ENCODE measurements around the gene VRK1. TPM values are rescaled to one million over a fixed set of nuclear protein-coding genes. Genes with fewer than 3 reads are reported as not detected.

Gene VRK1
- polyA plus RNA-seq, 1 of the 3 experiments (the other 2 are of a cell fraction), result 9.1 TPM

DNA sequence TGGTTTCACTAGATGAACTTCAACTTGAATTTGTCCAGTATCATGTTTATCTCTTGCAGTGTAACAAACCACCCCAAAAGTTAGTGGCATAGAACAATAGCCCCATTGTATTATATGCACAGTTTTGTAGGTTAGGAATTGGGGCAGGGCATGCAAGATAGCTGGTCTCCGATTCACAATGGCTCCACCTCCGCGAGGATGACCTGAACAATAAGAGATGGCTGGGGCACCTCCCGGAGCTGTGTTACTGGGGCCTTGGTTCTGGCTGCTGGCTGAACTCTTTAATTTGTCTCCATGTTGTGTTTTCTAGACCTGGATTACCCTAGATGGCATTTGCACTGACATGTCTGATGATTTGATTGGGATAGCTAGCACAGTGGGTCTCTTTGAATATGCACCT lies 20.4 kb upstream of the VRK1 start:
- Histone ChIP-seq H3K4me2 (no peak overlapping the region), H4K20me1 (ENCODE audit: insufficient read depth) (no peaks in the 10 kb centered on the region), H3K36me3 (replicated peaks in 1 of 2; ENCODE audit: control insufficient read depth in 1 of 2, insufficient read depth in 2 of 2, low read length in 1 of 2) (no peaks in the 10 kb centered on the region), H3K79me2 (ENCODE audit: insufficient read depth) (no peaks in the 10 kb centered on the region), H3K9me3 (no peaks in the 10 kb centered on the region), H3F3A (replicated peaks; ENCODE audit: insufficient read depth) (no peaks in the 10 kb centered on the region), H3K27me3 (ENCODE audit: insufficient read depth) (no peaks in the 10 kb centered on the region; the same call in 1 of the 2 replicates), H3K4me1 (ENCODE audit: control insufficient read depth in 1 of 2, insufficient read depth in 2 of 2, low read depth in 1 of 2, low read length in 1 of 2) (no peaks in the 10 kb centered on the region), H3K27ac (ENCODE audit: low read depth in 2 of 2, low read length in 1 of 2) (no peak overlapping the region), H3K4me3 (ENCODE audit: low read depth in 2 of 2, low read length in 1 of 2) (no peak overlapping the region), H2AFZ (ENCODE audit: low read depth) (no peak overlapping the region), H3K9ac (no peak overlapping the region), H3K9me2 (no peaks in the 10 kb centered on the region)
- no peak for DNase-seq
- ChIA-PET POLR2A (no interaction called here), CTCF (no interaction called here)
- no peak for TF ChIP-seq YY1 (IDR thresholded peaks at IDR 0.05; ENCODE audit: low read depth)
- TF ChIP-seq GATA2 (CRISPR knock-in tag; IDR thresholded peaks at IDR 0.05), result no peak
- TF ChIP-seq RAD21 (IDR thresholded peaks at IDR 0.05; ENCODE audit: low read length), result no peak
- no peak for TF ChIP-seq NRF1 (IDR thresholded peaks at IDR 0.05; ENCODE audit: low read depth, low read length)
- no peak for TF ChIP-seq FOXJ3 (CRISPR knock-in tag; IDR thresholded peaks at IDR 0.05)
- no peak for TF ChIP-seq SIN3A (IDR thresholded peaks at IDR 0.05; ENCODE audit: borderline replicate concordance, low read depth, low read length)
- TF ChIP-seq RXRA (IDR thresholded peaks at IDR 0.05; ENCODE audit: borderline replicate concordance, low read depth), result no peak
- TF ChIP-seq, protein P1, sequence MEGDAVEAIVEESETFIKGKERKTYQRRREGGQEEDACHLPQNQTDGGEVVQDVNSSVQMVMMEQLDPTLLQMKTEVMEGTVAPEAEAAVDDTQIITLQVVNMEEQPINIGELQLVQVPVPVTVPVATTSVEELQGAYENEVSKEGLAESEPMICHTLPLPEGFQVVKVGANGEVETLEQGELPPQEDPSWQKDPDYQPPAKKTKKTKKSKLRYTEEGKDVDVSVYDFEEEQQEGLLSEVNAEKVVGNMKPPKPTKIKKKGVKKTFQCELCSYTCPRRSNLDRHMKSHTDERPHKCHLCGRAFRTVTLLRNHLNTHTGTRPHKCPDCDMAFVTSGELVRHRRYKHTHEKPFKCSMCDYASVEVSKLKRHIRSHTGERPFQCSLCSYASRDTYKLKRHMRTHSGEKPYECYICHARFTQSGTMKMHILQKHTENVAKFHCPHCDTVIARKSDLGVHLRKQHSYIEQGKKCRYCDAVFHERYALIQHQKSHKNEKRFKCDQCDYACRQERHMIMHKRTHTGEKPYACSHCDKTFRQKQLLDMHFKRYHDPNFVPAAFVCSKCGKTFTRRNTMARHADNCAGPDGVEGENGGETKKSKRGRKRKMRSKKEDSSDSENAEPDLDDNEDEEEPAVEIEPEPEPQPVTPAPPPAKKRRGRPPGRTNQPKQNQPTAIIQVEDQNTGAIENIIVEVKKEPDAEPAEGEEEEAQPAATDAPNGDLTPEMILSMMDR (IDR thresholded peaks at IDR 0.05), result no peak
- TF ChIP-seq, protein P2, sequence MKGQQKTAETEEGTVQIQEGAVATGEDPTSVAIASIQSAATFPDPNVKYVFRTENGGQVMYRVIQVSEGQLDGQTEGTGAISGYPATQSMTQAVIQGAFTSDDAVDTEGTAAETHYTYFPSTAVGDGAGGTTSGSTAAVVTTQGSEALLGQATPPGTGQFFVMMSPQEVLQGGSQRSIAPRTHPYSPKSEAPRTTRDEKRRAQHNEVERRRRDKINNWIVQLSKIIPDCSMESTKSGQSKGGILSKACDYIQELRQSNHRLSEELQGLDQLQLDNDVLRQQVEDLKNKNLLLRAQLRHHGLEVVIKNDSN (IDR thresholded peaks at IDR 0.05; ENCODE audit: borderline replicate concordance, low read depth), result no peak
- no peak for TF ChIP-seq NFIC (IDR thresholded peaks at IDR 0.05; ENCODE audit: borderline replicate concordance)
- TF ChIP-seq TCF12 (IDR thresholded peaks at IDR 0.05), result no peak
- no peak for TF ChIP-seq MEF2A (IDR thresholded peaks at IDR 0.05; ENCODE audit: borderline replicate concordance, low read depth)
- TF ChIP-seq, protein P3, sequence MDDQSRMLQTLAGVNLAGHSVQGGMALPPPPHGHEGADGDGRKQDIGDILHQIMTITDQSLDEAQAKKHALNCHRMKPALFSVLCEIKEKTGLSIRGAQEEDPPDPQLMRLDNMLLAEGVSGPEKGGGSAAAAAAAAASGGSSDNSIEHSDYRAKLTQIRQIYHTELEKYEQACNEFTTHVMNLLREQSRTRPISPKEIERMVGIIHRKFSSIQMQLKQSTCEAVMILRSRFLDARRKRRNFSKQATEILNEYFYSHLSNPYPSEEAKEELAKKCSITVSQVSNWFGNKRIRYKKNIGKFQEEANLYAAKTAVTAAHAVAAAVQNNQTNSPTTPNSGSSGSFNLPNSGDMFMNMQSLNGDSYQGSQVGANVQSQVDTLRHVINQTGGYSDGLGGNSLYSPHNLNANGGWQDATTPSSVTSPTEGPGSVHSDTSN (IDR thresholded peaks at IDR 0.05), result no peak
- no peak for TF ChIP-seq CHD2 (IDR thresholded peaks at IDR 0.05; ENCODE audit: low read length, partially characterized antibody)
- no peak for TF ChIP-seq JUND (IDR thresholded peaks at IDR 0.05)
- TF ChIP-seq EZH2phosphoT487 (IDR thresholded peaks at IDR 0.05; ENCODE audit: borderline replicate concordance, low read depth), result no peak
- no peak for TF ChIP-seq SMC3 (IDR thresholded peaks at IDR 0.05; ENCODE audit: low read depth, low read length)
- TF ChIP-seq, protein P4, sequence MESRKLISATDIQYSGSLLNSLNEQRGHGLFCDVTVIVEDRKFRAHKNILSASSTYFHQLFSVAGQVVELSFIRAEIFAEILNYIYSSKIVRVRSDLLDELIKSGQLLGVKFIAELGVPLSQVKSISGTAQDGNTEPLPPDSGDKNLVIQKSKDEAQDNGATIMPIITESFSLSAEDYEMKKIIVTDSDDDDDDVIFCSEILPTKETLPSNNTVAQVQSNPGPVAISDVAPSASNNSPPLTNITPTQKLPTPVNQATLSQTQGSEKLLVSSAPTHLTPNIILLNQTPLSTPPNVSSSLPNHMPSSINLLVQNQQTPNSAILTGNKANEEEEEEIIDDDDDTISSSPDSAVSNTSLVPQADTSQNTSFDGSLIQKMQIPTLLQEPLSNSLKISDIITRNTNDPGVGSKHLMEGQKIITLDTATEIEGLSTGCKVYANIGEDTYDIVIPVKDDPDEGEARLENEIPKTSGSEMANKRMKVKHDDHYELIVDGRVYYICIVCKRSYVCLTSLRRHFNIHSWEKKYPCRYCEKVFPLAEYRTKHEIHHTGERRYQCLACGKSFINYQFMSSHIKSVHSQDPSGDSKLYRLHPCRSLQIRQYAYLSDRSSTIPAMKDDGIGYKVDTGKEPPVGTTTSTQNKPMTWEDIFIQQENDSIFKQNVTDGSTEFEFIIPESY (IDR thresholded peaks at IDR 0.05; ENCODE audit: borderline replicate concordance, low read depth), result no peak
- no peak for TF ChIP-seq TEAD4 (IDR thresholded peaks at IDR 0.05; ENCODE audit: borderline replicate concordance, insufficient read depth)
- no peak for TF ChIP-seq FOSL2 (IDR thresholded peaks at IDR 0.05; ENCODE audit: borderline replicate concordance, low read depth)
- WGBS (ENCODE audit: low lambda C conversion rate), result 51% methylated on average over 4 of the region's 4 CpGs

Data from SK-N-SH (cell line).